Panc1 (cell line): ENCODE results near the gene AGBL4. TPM values are rescaled to one million over a fixed set of nuclear protein-coding genes. Genes with fewer than 3 reads are reported as not detected.

ENCODE experiments used
- ATAC-seq: fragments of 200-7000 bp; cut with Tn5 transposase; 2 replicates; pipeline ENCODE4 v1.9.1; 2020; ENCODE audit warnings: mild to moderate bottlenecking, moderate library complexity
- BruUV-seq: library from RNA; stranded (reverse); fragments of 400-500 nt; replicated peaks from 2 replicates; lab custom pipeline; 2021; lab: Mats Ljungman, UMichigan
- CTCF ChIA-PET: fragments of 300-600 bp; sonication (Branson Sonifier 250); formaldehyde crosslinking; loops from one replicate; lab custom pipeline; 2022; ENCODE audit warnings: antibody characterized with exemption; lab: Charles Lee
- POLR2A ChIA-PET: fragments of 300-600 bp; sonication (Branson Sonifier 250); formaldehyde crosslinking; loops from one replicate; lab custom pipeline; 2022; ENCODE audit warnings: antibody characterized with exemption; lab: Charles Lee
- DNase-seq: peaks from one replicate; pipeline ENCODE4 v3.0.0-alpha.2; 2010; ENCODE audit warnings: low read depth, low spot score
- H3K27ac ChIP-seq: 2 replicates; pipeline ENCODE4 v1.5.1; 2011; ENCODE audit warnings: mild to moderate bottlenecking, low read length, inconsistent platforms
- H3K27me3 ChIP-seq: fragments of 200-500 bp; sonication (Bioruptor generic); 2 replicates; pipeline ENCODE4 v1.6.0; 2014; ENCODE audit warnings: low read length, inconsistent platforms; ENCODE audit not compliant: control insufficient read depth, insufficient read depth
- H3K36me3 ChIP-seq: fragments of 200-500 bp; sonication (Bioruptor generic); 2 replicates; pipeline ENCODE4 v1.5.1; 2014; ENCODE audit warnings: inconsistent platforms, mild to moderate bottlenecking, low read length, moderate library complexity; ENCODE audit not compliant: control insufficient read depth, insufficient read depth
- H3K4me1 ChIP-seq: 2 replicates; pipeline ENCODE4 v1.5.1; 2011; ENCODE audit warnings: inconsistent platforms, mild to moderate bottlenecking, low read length, moderate library complexity; ENCODE audit not compliant: control insufficient read depth, insufficient read depth
- H3K4me3 ChIP-seq, 2 experiments: 2 replicates each; pipeline ENCODE4 v1.5.1; 2011 to 2012; ENCODE audit warnings: low read depth in 2 of 2, low read length in 2 of 2, mild to moderate bottlenecking in 2 of 2, inconsistent platforms in 1 of 2, moderate library complexity in 1 of 2
- H3K9me3 ChIP-seq: fragments of 200-500 bp; sonication (Bioruptor generic); 2 replicates; pipeline ENCODE4 v1.5.1; 2014; ENCODE audit warnings: low read depth, mild to moderate bottlenecking, inconsistent platforms, low read length, moderate library complexity; ENCODE audit not compliant: control insufficient read depth, insufficient read depth
- POLR2AphosphoS5 ChIP-seq: IDR thresholded peaks from 2 replicates; pipeline ENCODE4 v1.6.1; 2012; ENCODE audit warnings: mild to moderate bottlenecking, low read depth, low read length, moderate library complexity
- SIN3A ChIP-seq: IDR thresholded peaks from 2 replicates; pipeline ENCODE4 v1.6.1; 2012; ENCODE audit warnings: low read depth, mild to moderate bottlenecking, low read length, moderate library complexity, borderline replicate concordance; ENCODE audit not compliant: insufficient read depth
- TCF7L2 ChIP-seq: IDR thresholded peaks from 2 replicates; pipeline ENCODE4 v1.6.1; 2011; ENCODE audit warnings: mild to moderate bottlenecking, low read depth, low read length, inconsistent platforms
- in situ Hi-C: cut with HindIII; loops from 2 replicates; pipeline ENCODE4 v1.10.0; 2016; ENCODE audit warnings: low sequenced_read_pairs, low pct_unique_long_range_greater_than_20kb
- intact Hi-C: fragments of 100-400 bp; cut with micrococcal nuclease; formaldehyde crosslinking; loops from one replicate; pipeline ENCODE4 v1.10.0; 2022; ENCODE audit not compliant: unreplicated experiment
- total RNA-seq: library from RNA; stranded (reverse); gene quantifications from one replicate; pipeline ENCODE4 v1.2.1, GENCODE V29; 2021; ENCODE audit not compliant: unreplicated experiment
- TF ChIP-seq, protein P1 (sequence below): fragments of 450-650 bp; IDR thresholded peaks from 2 replicates; pipeline ENCODE4 v1.5.1; 2017; ENCODE audit warnings: mild to moderate bottlenecking
- TF ChIP-seq, protein P2 (sequence below), 2 experiments: IDR thresholded peaks; 2 replicates each; pipeline ENCODE4 v1.6.1; 2011 to 2012; ENCODE audit warnings: low read depth in 2 of 2, control low read depth in 1 of 2, low read length in 1 of 2, mild to moderate bottlenecking in 1 of 2, moderate library complexity in 1 of 2; ENCODE audit not compliant: insufficient read depth in 1 of 2

AGBL4 gene
- total RNA-seq, 1 experiment from 2014 or later = not detected

DNA sequence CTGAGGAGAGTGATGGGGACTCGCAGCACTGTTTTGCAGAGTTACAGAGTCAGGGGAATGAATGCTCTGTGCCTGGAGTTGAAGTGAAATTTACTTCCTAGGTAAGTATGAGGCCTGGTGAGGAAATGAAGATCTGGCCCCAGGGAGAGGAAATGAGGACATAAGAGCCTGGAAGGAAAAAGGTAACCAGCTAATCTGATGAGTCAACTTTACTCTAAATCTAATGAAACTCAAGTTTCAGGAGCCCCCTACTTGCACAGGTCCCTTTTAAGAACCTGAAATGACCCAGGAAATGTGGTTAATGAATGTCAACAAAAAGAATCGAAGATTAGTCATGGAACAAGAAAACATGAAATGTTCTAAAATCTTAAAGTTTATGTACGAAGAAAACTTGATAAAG is 599.0 kb downstream of the AGBL4 start:
- no peaks in the 10 kb centered on the region for H3K36me3 ChIP-seq
- no peak overlapping the region for H3K27ac ChIP-seq
- H3K27me3 ChIP-seq = no peaks in the 10 kb centered on the region
- POLR2A ChIA-PET = no interaction called here
- CTCF ChIA-PET = no interaction called here
- DNase-seq = no peak
- no peak overlapping the region for H3K4me3 ChIP-seq
- BruUV-seq = no TSS peak
- in situ Hi-C loops = no loop called here
- ATAC-seq = no peak
- no peaks in the 10 kb centered on the region for H3K9me3 ChIP-seq
- H3K4me1 ChIP-seq = no peaks in the 10 kb centered on the region
- intact Hi-C loops = no loop called here
- TF ChIP-seq, protein P1, sequence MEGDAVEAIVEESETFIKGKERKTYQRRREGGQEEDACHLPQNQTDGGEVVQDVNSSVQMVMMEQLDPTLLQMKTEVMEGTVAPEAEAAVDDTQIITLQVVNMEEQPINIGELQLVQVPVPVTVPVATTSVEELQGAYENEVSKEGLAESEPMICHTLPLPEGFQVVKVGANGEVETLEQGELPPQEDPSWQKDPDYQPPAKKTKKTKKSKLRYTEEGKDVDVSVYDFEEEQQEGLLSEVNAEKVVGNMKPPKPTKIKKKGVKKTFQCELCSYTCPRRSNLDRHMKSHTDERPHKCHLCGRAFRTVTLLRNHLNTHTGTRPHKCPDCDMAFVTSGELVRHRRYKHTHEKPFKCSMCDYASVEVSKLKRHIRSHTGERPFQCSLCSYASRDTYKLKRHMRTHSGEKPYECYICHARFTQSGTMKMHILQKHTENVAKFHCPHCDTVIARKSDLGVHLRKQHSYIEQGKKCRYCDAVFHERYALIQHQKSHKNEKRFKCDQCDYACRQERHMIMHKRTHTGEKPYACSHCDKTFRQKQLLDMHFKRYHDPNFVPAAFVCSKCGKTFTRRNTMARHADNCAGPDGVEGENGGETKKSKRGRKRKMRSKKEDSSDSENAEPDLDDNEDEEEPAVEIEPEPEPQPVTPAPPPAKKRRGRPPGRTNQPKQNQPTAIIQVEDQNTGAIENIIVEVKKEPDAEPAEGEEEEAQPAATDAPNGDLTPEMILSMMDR = no peak
- no peak for TF ChIP-seq SIN3A
- TF ChIP-seq TCF7L2 = no peak

DNA sequence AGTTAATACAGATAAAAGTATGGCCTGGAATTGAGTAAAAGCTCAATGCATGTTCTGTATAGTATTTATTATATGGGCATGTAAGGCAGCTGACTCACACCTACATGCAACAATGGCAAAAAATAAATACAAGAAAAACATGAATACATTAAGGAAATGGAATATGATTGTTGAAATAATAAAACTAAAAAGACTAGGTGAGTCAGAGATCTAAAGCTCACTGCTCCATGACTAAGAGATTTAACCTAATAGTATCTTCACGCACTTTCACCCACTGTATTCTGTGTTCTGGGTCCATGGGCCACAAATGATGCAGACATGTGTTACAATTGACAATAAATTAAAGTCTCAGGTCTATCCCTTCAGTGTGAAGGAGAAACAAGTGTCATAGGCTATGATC is 607.0 kb downstream of the AGBL4 start:
- Histone ChIP-seq H3K4me3 (no peak overlapping the region), H3K27me3 (no peaks in the 10 kb centered on the region), H3K4me1 (no peaks in the 10 kb centered on the region), H3K36me3 (no peaks in the 10 kb centered on the region), H3K27ac (no peak overlapping the region), H3K9me3 (no peaks in the 10 kb centered on the region)
- TF ChIP-seq, protein P2, sequence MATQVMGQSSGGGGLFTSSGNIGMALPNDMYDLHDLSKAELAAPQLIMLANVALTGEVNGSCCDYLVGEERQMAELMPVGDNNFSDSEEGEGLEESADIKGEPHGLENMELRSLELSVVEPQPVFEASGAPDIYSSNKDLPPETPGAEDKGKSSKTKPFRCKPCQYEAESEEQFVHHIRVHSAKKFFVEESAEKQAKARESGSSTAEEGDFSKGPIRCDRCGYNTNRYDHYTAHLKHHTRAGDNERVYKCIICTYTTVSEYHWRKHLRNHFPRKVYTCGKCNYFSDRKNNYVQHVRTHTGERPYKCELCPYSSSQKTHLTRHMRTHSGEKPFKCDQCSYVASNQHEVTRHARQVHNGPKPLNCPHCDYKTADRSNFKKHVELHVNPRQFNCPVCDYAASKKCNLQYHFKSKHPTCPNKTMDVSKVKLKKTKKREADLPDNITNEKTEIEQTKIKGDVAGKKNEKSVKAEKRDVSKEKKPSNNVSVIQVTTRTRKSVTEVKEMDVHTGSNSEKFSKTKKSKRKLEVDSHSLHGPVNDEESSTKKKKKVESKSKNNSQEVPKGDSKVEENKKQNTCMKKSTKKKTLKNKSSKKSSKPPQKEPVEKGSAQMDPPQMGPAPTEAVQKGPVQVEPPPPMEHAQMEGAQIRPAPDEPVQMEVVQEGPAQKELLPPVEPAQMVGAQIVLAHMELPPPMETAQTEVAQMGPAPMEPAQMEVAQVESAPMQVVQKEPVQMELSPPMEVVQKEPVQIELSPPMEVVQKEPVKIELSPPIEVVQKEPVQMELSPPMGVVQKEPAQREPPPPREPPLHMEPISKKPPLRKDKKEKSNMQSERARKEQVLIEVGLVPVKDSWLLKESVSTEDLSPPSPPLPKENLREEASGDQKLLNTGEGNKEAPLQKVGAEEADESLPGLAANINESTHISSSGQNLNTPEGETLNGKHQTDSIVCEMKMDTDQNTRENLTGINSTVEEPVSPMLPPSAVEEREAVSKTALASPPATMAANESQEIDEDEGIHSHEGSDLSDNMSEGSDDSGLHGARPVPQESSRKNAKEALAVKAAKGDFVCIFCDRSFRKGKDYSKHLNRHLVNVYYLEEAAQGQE (IDR thresholded peaks at IDR 0.05; ENCODE audit: insufficient read depth in 1 of 2, low read depth in 2 of 2, low read length in 1 of 2) = no peak
- TF ChIP-seq POLR2AphosphoS5 (no peak), SIN3A (no peak), TCF7L2 (no peak)
- TF ChIP-seq, protein P1 = no peak
- ATAC-seq (no peak), DNase-seq (no peak)
- CTCF ChIA-PET = no interaction called here
- intact Hi-C loops (no loop called here), in situ Hi-C loops (no loop called here)
- BruUV-seq = no TSS peak
- POLR2A ChIA-PET = no interaction called here

DNA sequence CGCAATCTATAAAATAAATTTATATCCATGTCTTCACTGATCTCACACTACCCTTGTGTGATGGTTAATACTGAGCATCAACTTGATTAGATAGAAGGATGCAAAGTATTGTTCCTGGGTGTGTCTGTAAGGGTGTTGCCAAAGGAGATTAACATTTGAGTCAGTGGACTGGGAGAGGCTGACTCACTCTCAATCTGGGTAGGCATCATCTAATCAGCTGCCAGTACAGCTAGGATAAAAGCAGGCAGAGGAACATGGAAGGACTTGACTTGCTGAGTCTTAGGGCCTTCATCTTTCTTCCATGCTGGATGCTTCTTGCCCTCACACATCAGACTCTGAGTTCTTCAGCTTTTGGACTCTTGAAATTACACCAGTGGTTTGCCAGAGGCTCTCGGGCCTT is 615.4 kb downstream of the AGBL4 start:
- no peaks in the 10 kb centered on the region for H3K27me3 ChIP-seq
- no peak overlapping the region for H3K27ac ChIP-seq
- ATAC-seq (no peak), DNase-seq (no peak)
- H3K4me1 ChIP-seq = no peaks in the 10 kb centered on the region
- ChIA-PET CTCF (no interaction called here), POLR2A (no interaction called here)
- intact Hi-C loops (no loop called here), in situ Hi-C loops (no loop called here)
- TF ChIP-seq TCF7L2 = no peak
- TF ChIP-seq, protein P1 = no peak
- TF ChIP-seq POLR2AphosphoS5 = no peak
- no peak for TF ChIP-seq SIN3A
- TF ChIP-seq, protein P2 (IDR thresholded peaks at IDR 0.05; ENCODE audit: insufficient read depth in 1 of 2, low read depth in 2 of 2, low read length in 1 of 2) = no peak
- no peak overlapping the region for H3K4me3 ChIP-seq
- no TSS peak for BruUV-seq
- H3K36me3 ChIP-seq = no peaks in the 10 kb centered on the region
- H3K9me3 ChIP-seq = 0 out of 2 replicates have a peak, but pooled peaks cover 3% of the 10 kb centered on the region
